Measurements from ENCODE around the gene EXD3.
"Not testable (repeated sequence)": the region's sequence is repeated elsewhere in the genome, so short reads cannot be mapped to it uniquely, and the experiment has no call there.

EXD3 gene

DNA sequence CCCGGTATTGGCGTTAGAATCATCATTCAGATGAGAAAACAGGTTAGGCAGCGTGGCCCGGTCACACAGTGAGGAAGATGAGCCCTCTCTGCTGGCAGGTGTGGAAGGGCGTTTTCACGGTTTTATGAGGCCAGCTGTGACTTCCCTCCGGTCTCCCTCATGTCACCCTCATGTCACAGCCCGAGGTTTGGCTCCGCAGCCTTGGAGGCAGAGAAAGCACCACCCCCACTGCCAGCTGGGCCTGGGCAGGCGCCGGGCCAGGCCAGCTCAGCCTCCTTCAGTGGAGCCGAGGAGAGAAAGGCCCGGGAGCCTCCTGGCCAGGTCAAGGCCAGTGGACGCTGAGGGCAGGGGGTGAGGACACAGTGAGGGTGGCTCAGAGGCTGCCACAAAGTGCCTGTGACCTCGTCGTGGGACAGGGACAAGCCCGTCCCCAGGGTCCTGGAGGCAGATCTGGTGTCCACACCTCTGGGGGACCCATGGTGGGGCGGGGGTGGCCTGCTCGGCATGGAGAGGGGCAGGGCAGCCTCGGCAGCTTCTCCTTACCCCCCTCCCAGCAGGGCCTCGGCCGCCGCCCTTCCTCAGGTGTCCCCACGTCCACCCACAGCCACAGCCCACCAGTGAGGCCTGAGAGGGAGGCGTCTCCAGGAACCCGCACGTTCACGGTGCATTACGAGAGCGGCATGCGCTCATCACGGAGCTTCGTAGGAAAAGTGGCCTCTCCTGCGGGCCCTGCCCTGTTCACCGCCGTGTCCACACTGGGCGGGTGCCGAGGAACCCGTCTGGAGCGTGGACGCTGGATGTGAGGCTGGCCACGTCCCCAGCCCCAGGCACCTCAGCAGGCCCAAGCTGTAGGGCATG is 32.2 kb downstream of the EXD3 start:
- DNase-seq: no peak

DNA sequence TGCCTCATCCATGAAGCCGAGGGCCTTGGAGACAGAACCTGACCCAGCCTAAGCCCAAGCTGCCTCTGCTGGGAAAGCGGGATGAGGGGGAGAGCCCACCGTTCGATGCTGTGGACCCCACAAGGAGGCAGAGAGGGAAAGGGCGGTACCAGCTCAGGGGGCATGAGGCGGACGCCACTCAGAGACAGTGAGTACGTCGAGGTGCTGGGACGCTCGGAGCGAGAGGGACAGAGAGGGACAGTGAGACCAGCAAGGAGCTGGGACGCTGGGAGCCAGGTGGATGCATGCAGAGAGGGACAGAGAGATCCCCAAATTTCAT is 33.6 kb downstream of the EXD3 start:
- no peak for DNase-seq

DNA sequence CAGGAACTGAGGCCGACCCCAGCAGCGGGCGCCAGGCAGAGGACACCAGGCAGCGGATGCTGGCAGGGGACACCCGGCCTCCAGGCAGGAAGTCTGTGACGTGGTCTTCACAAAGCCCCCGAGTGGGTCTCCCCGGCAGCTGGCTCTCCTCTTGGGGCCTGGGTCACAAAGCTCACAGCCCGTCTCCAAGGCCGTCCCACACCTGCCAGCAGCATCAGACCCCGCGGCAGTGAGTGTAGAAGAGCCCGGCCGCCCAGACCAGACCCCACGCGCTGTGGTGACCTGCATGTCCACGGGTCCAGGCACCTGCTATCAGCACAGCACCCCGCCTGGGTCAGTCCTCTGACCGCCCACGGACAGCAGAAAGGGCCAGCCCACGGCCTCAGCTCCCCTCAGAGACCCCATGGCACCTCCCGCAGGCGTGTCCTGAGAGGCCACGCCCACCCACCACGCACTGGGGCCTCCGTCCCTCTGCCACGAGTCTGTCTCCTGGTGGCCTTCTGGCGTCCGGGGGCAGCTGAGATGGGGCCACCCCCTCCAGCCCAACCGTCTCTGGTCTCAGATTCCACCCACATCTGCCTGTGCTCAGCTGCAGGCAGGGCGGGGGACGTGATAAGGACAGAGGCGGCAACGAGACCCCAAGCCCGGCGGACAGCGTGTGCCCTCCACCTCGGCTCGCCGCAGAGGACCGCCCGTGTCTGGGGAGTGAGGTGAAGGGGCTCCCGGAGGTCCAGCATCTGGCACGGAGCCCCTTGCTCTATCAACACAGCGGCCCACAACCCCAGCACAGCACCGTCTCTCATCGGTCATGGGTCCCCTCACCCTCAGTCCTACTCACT is 34.2 kb downstream of the EXD3 start:
- DNase-seq: no peak

DNA sequence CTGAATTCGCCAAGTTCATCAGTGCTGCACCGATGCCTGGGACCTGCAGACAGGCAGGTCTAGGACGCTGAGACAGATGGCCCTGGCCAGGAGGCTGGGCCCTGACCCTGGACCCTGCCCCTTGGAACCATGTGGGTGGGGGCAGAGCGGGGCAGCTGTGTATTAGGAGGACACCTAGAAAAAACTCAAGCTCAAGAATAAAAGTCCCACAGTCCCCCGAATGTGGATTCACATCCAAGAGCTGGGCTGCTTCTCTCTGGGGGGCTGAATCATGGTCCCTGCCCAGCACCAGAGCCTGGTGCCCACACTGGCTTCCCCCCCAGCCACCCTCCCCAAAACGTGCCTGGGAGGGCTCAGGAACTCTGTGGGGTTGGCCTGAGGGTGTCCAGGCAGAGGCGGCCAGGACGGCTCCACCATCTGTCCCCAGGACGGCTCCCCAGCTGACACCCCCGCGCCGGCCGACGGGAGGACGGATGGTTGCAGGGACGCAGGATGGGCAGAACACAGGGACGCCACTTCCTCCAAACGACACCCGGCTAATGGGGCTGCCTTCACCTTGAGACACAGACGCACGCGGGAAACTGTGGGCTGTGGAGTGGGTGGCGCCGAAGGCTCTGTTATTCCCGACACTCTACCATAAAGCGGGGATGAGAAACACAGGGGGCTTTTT is 34.9 kb downstream of the EXD3 start:
- no peak for DNase-seq

- no peak for DNase-seq
These were observed 35.7 kb downstream of the EXD3 start for GRCh38 chr9:137387114-137387890.

DNA sequence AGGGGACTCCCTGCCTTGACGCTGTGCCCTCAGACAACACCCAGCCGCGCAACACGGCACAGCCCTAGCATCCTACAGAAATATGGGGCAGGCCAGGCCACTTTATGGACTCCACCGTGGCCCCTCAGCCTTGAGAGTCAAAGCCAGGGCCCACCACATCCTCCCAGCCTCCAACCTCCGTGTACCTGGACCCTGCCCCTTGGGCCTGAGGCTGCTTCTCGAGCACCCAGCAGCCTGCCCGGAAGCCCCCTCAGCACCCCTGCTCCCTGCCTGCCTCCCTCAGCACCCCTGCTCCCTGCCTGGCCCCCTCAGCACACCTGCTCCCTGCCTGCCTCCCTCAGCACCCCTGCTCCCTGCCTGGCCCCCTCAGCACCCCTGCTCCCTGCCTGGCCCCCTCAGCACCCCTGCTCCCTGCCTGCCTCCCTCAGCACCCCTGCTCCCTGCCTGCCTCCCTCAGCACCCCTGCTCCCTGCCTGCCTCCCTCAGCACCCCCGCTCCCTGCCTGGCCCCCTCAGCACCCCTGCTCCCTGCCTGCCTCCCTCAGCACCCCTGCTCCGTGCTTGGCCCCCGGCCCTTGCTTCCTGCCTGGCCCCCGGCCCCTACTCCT is 36.4 kb downstream of the EXD3 start:
- DNase-seq: not testable (repeated sequence)

DNA sequence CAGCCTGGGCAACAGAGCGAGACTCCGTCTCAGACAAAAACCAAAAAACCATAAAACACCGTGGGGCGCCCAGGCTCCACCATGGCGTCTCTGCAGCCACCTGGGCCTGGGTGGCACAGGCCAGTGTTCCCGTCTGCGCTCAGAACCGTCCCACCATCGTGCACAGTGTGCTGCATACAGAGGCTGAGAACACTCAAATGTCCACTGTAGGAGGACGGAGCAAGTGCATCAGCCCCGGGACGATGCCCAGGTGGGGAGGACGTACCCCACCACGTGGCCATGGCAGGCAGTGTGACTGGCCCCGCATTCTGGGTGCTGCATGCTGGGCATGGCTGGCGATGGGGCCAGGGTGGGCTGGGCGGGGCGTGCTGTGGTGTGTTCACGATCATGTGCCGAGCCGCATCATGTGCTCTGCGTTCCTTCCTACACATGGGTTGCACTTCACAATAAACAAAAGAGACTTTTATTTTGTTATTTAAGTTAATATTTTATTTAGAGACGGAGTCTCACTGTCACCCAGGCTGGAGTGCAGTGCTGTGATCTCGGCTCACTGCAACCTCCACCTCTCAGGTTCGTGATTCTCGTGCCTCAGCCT is 37.8 kb downstream of the EXD3 start:
- no peak for DNase-seq

DNA sequence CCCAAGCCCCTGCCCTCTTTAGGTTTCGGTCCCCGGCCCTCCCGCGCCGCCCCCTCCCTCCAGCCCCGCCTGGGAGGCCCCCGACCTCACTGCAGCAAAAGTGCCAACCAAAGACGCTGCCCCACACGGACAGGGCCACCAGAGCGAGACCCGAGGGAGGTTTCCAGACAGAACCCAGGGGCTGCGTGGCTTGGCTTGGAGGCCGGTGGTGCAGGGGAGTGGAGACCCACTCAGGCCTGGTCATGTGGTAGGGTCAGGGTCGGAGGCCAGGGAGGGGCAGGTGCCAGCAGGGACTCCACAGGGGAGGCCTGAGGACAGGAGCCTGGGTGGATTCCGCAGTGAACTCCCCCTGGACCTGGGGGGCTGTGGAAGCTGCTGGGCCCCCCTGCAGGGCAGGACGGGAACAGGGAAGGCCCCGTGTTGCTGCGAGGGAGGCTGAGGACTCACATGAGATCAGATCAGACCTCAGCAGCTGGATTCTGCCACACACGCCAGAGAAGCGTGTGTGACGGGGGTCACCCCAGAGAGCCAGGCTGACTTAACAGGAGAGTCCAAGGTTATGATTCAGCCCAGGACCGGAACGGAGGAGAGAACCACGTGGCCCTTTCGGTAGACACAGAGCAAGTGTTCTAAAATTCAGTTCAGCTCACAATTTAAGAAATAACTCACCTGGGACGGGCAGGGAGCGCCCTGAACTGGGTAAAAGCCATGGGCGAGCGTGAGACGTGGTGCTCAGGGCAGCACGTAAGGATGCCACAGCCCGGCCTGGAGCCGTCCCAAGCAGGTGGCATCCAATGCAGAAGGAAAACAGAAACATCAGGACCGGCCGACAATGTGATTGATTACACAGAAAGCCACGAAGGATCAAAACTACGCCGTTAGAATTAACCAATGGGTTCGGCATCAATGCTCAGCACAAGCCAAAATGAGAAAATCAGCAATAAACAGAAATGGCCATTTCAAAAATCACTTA is 38.9 kb downstream of the EXD3 start:
- no peak for DNase-seq

GRCh38 chr9:137383081-137383783 is 39.7 kb downstream of the EXD3 start:
- no peak for DNase-seq

DNA sequence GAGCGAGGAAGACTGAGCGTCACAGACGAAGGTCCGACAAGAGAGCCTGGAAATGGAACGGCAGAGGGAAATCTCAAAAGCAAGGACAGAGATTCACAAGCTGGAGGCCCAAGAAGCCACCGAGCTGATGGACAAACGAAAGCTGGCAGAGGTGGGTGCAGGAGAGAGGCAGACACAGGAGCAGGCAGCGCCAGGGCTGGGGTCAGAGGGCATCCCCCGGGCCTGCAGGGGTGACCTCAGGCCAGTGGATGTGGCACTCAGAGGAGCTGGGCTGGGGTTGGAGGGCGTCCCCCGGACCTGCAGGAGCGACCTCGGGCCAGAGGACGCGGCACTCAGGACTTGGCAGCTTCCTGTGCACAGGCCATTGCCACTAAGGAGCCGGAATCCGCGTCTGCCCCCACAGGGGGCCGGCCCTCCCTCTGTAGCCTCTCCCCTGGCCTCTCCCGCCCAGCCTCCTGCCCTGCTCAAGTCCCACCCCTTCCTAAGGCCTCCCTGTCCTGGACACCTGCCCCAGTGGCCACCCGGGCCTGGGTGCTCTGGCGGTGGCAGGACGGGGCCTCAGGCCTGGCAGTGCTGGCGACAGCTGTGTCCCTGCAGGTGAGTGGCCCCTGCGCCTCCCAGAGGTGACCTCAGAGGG is 40.4 kb downstream of the EXD3 start:
- no peak for DNase-seq

DNA sequence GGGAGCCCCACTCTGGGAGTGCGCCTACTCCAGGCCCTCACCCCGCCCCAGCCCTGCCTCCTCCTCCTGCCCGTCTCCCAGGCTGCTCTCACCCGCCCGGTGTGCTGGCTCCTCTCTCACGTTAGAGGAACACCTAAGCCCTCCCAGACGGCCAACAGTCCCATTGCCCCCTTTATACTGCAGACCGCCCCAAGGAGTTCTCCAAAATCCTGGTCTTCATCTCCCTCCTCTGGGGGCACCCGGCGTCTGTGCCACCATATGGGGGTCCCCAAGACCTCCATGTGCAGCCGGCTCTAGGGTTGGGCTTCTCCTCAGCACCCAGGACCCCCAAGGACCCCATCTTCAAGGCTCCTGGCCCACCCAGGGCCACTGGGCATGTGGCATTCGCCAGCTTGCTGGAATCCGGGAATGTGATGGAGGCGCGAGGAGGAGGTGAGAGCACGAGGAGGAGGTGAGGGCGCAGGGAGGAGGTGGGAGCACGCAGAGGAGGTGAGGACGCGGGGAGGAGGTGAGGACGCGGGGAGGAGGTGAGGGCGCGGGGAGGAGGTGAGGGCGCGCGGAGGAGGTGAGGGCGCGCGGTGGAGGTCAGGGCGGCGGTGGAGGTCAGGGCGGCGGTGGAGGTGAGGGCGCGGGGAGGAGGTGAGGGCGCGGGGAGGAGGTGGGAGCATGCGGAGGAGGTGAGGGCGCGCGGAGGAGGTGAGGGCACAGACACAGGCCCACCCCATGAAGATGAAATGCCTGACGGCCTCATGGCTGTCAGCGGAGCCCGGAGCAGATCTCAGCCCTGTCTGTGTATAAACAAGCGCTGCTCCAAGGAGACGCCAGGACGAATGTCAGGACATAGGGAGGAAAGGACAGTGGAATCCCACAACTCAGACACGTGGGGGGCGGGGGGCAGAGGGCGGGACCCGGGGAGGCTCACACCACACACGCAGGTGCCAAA is 41.2 kb downstream of the EXD3 start:
- no peak for DNase-seq

- DNase-seq: no peak
These were observed 42.4 kb downstream of the EXD3 start for GRCh38 chr9:137380606-137381005.

GRCh38 chr9:137380171-137380570 is 42.8 kb downstream of the EXD3 start:
- no peak for DNase-seq

DNA sequence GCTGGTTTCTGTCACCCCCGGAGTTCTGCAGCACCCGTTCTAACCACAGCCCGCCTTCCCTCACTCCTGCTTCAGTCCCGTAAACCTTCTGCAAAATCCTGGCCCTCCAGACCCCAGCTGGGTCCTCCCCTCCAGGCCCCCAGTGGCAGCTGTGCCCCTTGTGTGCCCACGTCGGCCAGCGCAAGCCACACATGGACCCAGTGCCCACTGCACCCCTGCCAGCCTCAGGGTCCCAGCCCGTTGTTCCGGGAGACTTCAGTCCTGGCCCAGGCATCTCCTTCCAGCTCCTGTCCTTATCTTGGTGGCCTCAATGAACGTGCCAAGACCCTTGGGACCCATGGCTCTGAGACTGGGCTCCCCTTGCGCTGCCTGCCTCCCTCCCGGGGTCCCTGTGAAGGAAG is 43.2 kb downstream of the EXD3 start:
- DNase-seq: no peak

- DNase-seq: not testable (repeated sequence)
These were observed 44.1 kb downstream of the EXD3 start for GRCh38 chr9:137378688-137379410.

GRCh38 chr9:137376386-137376785 is 46.6 kb downstream of the EXD3 start:
- DNase-seq: no peak

GRCh38 chr9:137375321-137376058 is 47.5 kb downstream of the EXD3 start:
- no peak for DNase-seq
